Body of pancreas (tissue), 4 donors: ENCODE results near the gene CHST2.

Experiments
- CTCF ChIP-seq, 7 experiments: fragments of 450-650 bp in 4 of 7; fragments of 200-600 bp in 3 of 7; sonication (generic) in 3 of 7; IDR thresholded peaks; one replicate each; pipeline ENCODE4 v1.5.1; 2016 to 2019; ENCODE audit warnings: antibody characterized with exemption in 7 of 7
- POLR2A ChIP-seq, 3 donors: fragments of 450-650 bp; IDR thresholded peaks; one replicate each; pipeline ENCODE4 v1.6.1; 2016; ENCODE audit warnings: antibody characterized with exemption in 3 of 3, mild to moderate bottlenecking in 2 of 3

GRCh38 chr3:143118630-143119008 is 952 bp upstream of the CHST2 start:
- TF ChIP-seq CTCF (IDR thresholded peaks at IDR 0.05) (no peak), POLR2A (IDR thresholded peaks at IDR 0.05) (no peak)
